NB4 (cell line): Measurements from ENCODE around the gene AFMID.

Source experiments
- CTCF ChIP-seq: IDR thresholded peaks from one replicate; pipeline ENCODE4 v1.5.1; 2012; ENCODE audit warnings: low read depth, low read length
- MAX ChIP-seq: IDR thresholded peaks from 2 replicates; pipeline ENCODE4 v1.6.1; 2011; ENCODE audit warnings: low read depth, low read length
- POLR2A ChIP-seq: IDR thresholded peaks from 2 replicates; pipeline ENCODE4 v1.6.1; 2011; ENCODE audit warnings: mild to moderate bottlenecking; ENCODE audit not compliant: insufficient read length; ENCODE audit errors: extremely low read depth

GRCh38 chr17:78173097-78173715, 14.0 kb upstream of the AFMID start:
- TF ChIP-seq CTCF, result no peak
- TF ChIP-seq POLR2A, result no peak
- TF ChIP-seq MAX, result no peak
